GM12892 (cell line): ENCODE measurements around the gene LENG9.

ENCODE experiments used
- POLR2AphosphoS5 ChIP-seq: IDR thresholded peaks from 2 replicates; pipeline ENCODE4 v1.6.1; 2011; ENCODE audit warnings: low read depth, low read length, control low read depth
- TAF1 ChIP-seq: IDR thresholded peaks from 2 replicates; pipeline ENCODE4 v1.6.1; 2011; ENCODE audit warnings: low read depth, mild to moderate bottlenecking, control low read depth, low read length, borderline replicate concordance

- no peak for TF ChIP-seq TAF1
- TF ChIP-seq POLR2AphosphoS5 = no peak
Observed at GRCh38 chr19:54415208-54415900, 48.2 kb downstream of the LENG9 start, which contains the start of gene TTYH1.
